ENCODE data around the gene PAF1.

PAF1 gene

GRCh38 chr19:39356073-39356472 is 34.8 kb downstream of the PAF1 start:
- Histone ChIP-seq H3K9ac (ENCODE audit: low read length) (no peak overlapping the region), H3K4me1 (ENCODE audit: control insufficient read depth, insufficient read depth, low read length) (peaks cover 23% of the 10 kb centered on the region), H3K27me3 (replicated peaks; ENCODE audit: control insufficient read depth, insufficient read depth, low read length) (no peaks in the 10 kb centered on the region), H3K9me3 (ENCODE audit: control insufficient read depth, low read length) (no peaks in the 10 kb centered on the region), H3K36me3 (ENCODE audit: control insufficient read depth, insufficient read depth, low read length, severe bottlenecking) (peaks cover 77% of the 10 kb centered on the region), H3K4me3 (ENCODE audit: low read length) (no peak overlapping the region)
- DNase-seq (ENCODE audit: low read depth) = no peak

GRCh38 chr19:39355253-39355652 is 35.7 kb downstream of the PAF1 start:
- no peak for DNase-seq (ENCODE audit: low read depth)
- Histone ChIP-seq H3K4me3 (ENCODE audit: low read length) (no peak overlapping the region), H3K9me3 (ENCODE audit: control insufficient read depth, low read length) (no peaks in the 10 kb centered on the region), H3K27me3 (replicated peaks; ENCODE audit: control insufficient read depth, insufficient read depth, low read length) (no peaks in the 10 kb centered on the region), H3K36me3 (ENCODE audit: control insufficient read depth, insufficient read depth, low read length, severe bottlenecking) (peaks cover 69% of the 10 kb centered on the region), H3K4me1 (ENCODE audit: control insufficient read depth, insufficient read depth, low read length) (peaks cover 24% of the 10 kb centered on the region), H3K9ac (ENCODE audit: low read length) (no peak overlapping the region)

GRCh38 chr19:39352381-39353255 is 38.3 kb downstream of the PAF1 start:
- H3K27me3 ChIP-seq (replicated peaks; ENCODE audit: control insufficient read depth, insufficient read depth, low read length) = no peaks in the 10 kb centered on the region
- peaks cover 62% of the 10 kb centered on the region for H3K36me3 ChIP-seq (ENCODE audit: control insufficient read depth, insufficient read depth, low read length, severe bottlenecking)
- DNase-seq (ENCODE audit: low read depth) = no peak

GRCh38 chr19:39351537-39352064 is 39.3 kb downstream of the PAF1 start:
- no peak for DNase-seq (ENCODE audit: low read depth)
- H3K9me3 ChIP-seq (ENCODE audit: control insufficient read depth, low read length) = no peaks in the 10 kb centered on the region
- H3K36me3 ChIP-seq (ENCODE audit: control insufficient read depth, insufficient read depth, low read length, severe bottlenecking) = peaks cover 52% of the 10 kb centered on the region
- H3K4me1 ChIP-seq (ENCODE audit: control insufficient read depth, insufficient read depth, low read length) = peaks cover 45% of the 10 kb centered on the region
- peak overlapping the region; percentile 43 for H3K9ac ChIP-seq (ENCODE audit: low read length)
- H3K4me3 ChIP-seq (ENCODE audit: low read length) = peak overlapping the region; percentile 22
- no peaks in the 10 kb centered on the region for H3K27me3 ChIP-seq (replicated peaks; ENCODE audit: control insufficient read depth, insufficient read depth, low read length)

More at GRCh38 chr19:39352381-39353255, 38.3 kb downstream of the PAF1 start:
- Histone ChIP-seq H3K9me3 (ENCODE audit: control insufficient read depth, low read length) (no peaks in the 10 kb centered on the region), H3K4me1 (ENCODE audit: control insufficient read depth, insufficient read depth, low read length) (peaks cover 35% of the 10 kb centered on the region), H3K9ac (ENCODE audit: low read length) (peak overlapping the region; percentile 65), H3K4me3 (ENCODE audit: low read length) (peak overlapping the region; percentile 49)

- Histone ChIP-seq H3K4me3 (ENCODE audit: low read length) (no peak overlapping the region), H3K9ac (ENCODE audit: low read length) (no peak overlapping the region), H3K36me3 (ENCODE audit: control insufficient read depth, insufficient read depth, low read length, severe bottlenecking) (peaks cover 40% of the 10 kb centered on the region), H3K4me1 (ENCODE audit: control insufficient read depth, insufficient read depth, low read length) (peaks cover 54% of the 10 kb centered on the region), H3K27me3 (replicated peaks; ENCODE audit: control insufficient read depth, insufficient read depth, low read length) (no peaks in the 10 kb centered on the region), H3K9me3 (ENCODE audit: control insufficient read depth, low read length) (no peaks in the 10 kb centered on the region)
- DNase-seq (ENCODE audit: low read depth) = no peak
These were observed 40.8 kb downstream of the PAF1 start for GRCh38 chr19:39350156-39350555.

- H3K36me3 ChIP-seq (ENCODE audit: control insufficient read depth, insufficient read depth, low read length, severe bottlenecking) = peaks cover 32% of the 10 kb centered on the region
- no peaks in the 10 kb centered on the region for H3K9me3 ChIP-seq (ENCODE audit: control insufficient read depth, low read length)
- no peaks in the 10 kb centered on the region for H3K27me3 ChIP-seq (replicated peaks; ENCODE audit: control insufficient read depth, insufficient read depth, low read length)
- H3K4me1 ChIP-seq (ENCODE audit: control insufficient read depth, insufficient read depth, low read length) = peaks cover 58% of the 10 kb centered on the region
- no peak overlapping the region for H3K9ac ChIP-seq (ENCODE audit: low read length)
- no peak overlapping the region for H3K4me3 ChIP-seq (ENCODE audit: low read length)
- DNase-seq (ENCODE audit: low read depth) = no peak
These were observed 41.6 kb downstream of the PAF1 start for GRCh38 chr19:39349326-39349725.

GRCh38 chr19:39347332-39348164 is 43.4 kb downstream of the PAF1 start:
- peak; percentile 35 for DNase-seq (ENCODE audit: low read depth)
- Histone ChIP-seq H3K4me1 (ENCODE audit: control insufficient read depth, insufficient read depth, low read length) (peaks cover 56% of the 10 kb centered on the region), H3K9ac (ENCODE audit: low read length) (peak overlapping the region; percentile 16), H3K4me3 (ENCODE audit: low read length) (peak overlapping the region; percentile 49), H3K27me3 (replicated peaks; ENCODE audit: control insufficient read depth, insufficient read depth, low read length) (no peaks in the 10 kb centered on the region), H3K9me3 (ENCODE audit: control insufficient read depth, low read length) (no peaks in the 10 kb centered on the region), H3K36me3 (ENCODE audit: control insufficient read depth, insufficient read depth, low read length, severe bottlenecking) (peaks cover 26% of the 10 kb centered on the region)

- Histone ChIP-seq H3K9ac (ENCODE audit: low read length) (no peak overlapping the region), H3K4me1 (ENCODE audit: control insufficient read depth, insufficient read depth, low read length) (peaks cover 42% of the 10 kb centered on the region), H3K27me3 (replicated peaks; ENCODE audit: control insufficient read depth, insufficient read depth, low read length) (no peaks in the 10 kb centered on the region), H3K4me3 (ENCODE audit: low read length) (no peak overlapping the region), H3K9me3 (ENCODE audit: control insufficient read depth, low read length) (no peaks in the 10 kb centered on the region), H3K36me3 (ENCODE audit: control insufficient read depth, insufficient read depth, low read length, severe bottlenecking) (peaks cover 20% of the 10 kb centered on the region)
- DNase-seq (ENCODE audit: low read depth) = no peak
These were observed 45.0 kb downstream of the PAF1 start for GRCh38 chr19:39345956-39346355.

GRCh38 chr19:39342647-39343305 is 48.1 kb downstream of the PAF1 start:
- peak; percentile 59 for DNase-seq (ENCODE audit: low read depth)
- H3K4me3 ChIP-seq (ENCODE audit: low read length) = peak overlapping the region; percentile 90
- peaks cover 3% of the 10 kb centered on the region for H3K36me3 ChIP-seq (ENCODE audit: control insufficient read depth, insufficient read depth, low read length, severe bottlenecking)
- no peaks in the 10 kb centered on the region for H3K9me3 ChIP-seq (ENCODE audit: control insufficient read depth, low read length)
- H3K4me1 ChIP-seq (ENCODE audit: control insufficient read depth, insufficient read depth, low read length) = peaks cover 40% of the 10 kb centered on the region
- peak overlapping the region; percentile 91 for H3K9ac ChIP-seq (ENCODE audit: low read length)
- no peaks in the 10 kb centered on the region for H3K27me3 ChIP-seq (replicated peaks; ENCODE audit: control insufficient read depth, insufficient read depth, low read length)

GRCh38 chr19:39341719-39342604 is 48.9 kb downstream of the PAF1 start, which contains the start of gene SAMD4B:
Gene SAMD4B, plus strand, starts transcription at chr19:39342421. Its CDS starts 14,473 bp downstream, at chr19:39356894.
- peaks cover 31% of the 10 kb centered on the region for H3K4me1 ChIP-seq (ENCODE audit: control insufficient read depth, insufficient read depth, low read length)
- H3K27me3 ChIP-seq (replicated peaks; ENCODE audit: control insufficient read depth, insufficient read depth, low read length) = no peaks in the 10 kb centered on the region
- DNase-seq (ENCODE audit: low read depth) = peak; percentile 99
- peaks cover 3% of the 10 kb centered on the region for H3K36me3 ChIP-seq (ENCODE audit: control insufficient read depth, insufficient read depth, low read length, severe bottlenecking)
- no peaks in the 10 kb centered on the region for H3K9me3 ChIP-seq (ENCODE audit: control insufficient read depth, low read length)
- H3K9ac ChIP-seq (ENCODE audit: low read length) = peak within 1 kb of the TSS; percentile 94
- peak within 1 kb of the TSS; percentile 96 for H3K4me3 ChIP-seq (ENCODE audit: low read length)

Measured in adipocyte (in vitro differentiated cells).